ENCODE results near the gene MSI2. TPM values are rescaled to one million over a fixed set of nuclear protein-coding genes. Genes with fewer than 3 reads are reported as not detected.

MSI2 gene
- total and polyA plus RNA-seq, 9 of the 15 experiments (the other 6 are each of a cell fraction or from before 2014, with no cell fraction given) = 4.6 to 61.8 (median 42.4) TPM

DNA sequence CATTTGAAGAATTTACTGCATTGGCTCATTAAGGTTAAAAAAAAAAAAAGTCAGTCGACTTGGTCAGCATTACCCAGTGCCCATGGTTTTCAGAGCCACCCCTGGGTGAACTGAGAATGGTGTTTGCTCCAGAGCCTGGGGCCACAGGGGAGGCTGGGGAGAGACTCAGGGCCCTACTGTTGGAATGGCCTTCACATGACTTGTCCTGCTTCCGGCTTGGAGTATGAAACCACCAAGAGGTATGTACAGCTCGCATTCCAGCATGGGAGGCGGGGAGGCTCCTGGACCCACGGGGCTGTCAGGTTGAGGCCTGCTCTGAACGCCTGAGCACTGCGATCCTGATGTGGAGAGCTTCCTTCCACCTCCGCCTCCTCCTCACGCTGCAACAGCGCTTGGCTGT is 36.8 kb downstream of the MSI2 start:
- H3K9ac ChIP-seq (ENCODE audit: insufficient read depth in 1 of 2, low read depth in 2 of 2, low read length in 2 of 2) = no peak overlapping the region
- peaks cover 31% of the 10 kb centered on the region; the same call in 2 of the 3 replicates for H3K36me3 ChIP-seq (ENCODE audit: control insufficient read depth, insufficient read depth, low read length)
- no peak overlapping the region for H2AFZ ChIP-seq (ENCODE audit: low read depth, low read length)
- TF ChIP-seq SAP30 (IDR thresholded peaks at IDR 0.05; ENCODE audit: borderline replicate concordance, insufficient read depth, low read depth, low read length, poor library complexity, severe bottlenecking) = no peak
- TF ChIP-seq SMARCC2 (IDR thresholded peaks at IDR 0.05; ENCODE audit: low read depth) = no peak
- TF ChIP-seq ARNT (IDR thresholded peaks at IDR 0.05) = no peak
- no peak for TF ChIP-seq ZSCAN32 (CRISPR knock-in tag; IDR thresholded peaks at IDR 0.05)
- H3K4me1 ChIP-seq (replicated peaks in 1 of 2; ENCODE audit: control insufficient read depth in 2 of 2, insufficient read depth in 2 of 2, low read length in 2 of 2) = peaks cover 6 to 18% of the 10 kb centered on the region in 2 experiments; a peak in 4 of 5 replicates
- no peak overlapping the region for H3K4me2 ChIP-seq (ENCODE audit: insufficient read depth, low read length)
- intact Hi-C loops (cut with micrococcal nuclease) (no loop called here), in situ Hi-C loops (cut with MboI) (no loop called here)
- no TSS peak for BruUV-seq (replicated peaks)
- ChIA-PET POLR2A (interaction anchor here (0.6 kb wide), 2 partner anchors 10 to 18 kb away, joined by 3 to 4 read pairs; no protein-coding TSS in a partner anchor), CTCF (ENCODE audit: low intra/inter-chr PET ratio) (no interaction called here)
- H3K4me3 ChIP-seq = no peak overlapping the region
- ATAC-seq (no peak), FAIRE-seq (no peak), DNase-seq (ENCODE audit: extremely low read depth in 1 of 4, low spot score in 3 of 4) (no peak)
- peaks cover 23% of the 10 kb centered on the region for H3K79me2 ChIP-seq (ENCODE audit: control insufficient read depth, insufficient read depth, low read length)
- no peaks in the 10 kb centered on the region for H3K27me3 ChIP-seq (ENCODE audit: control insufficient read depth in 2 of 2, insufficient read depth in 2 of 2, low read length in 2 of 2)
- WGBS (ENCODE audit: insufficient coverage, low coverage, missing lambda C conversion rate) = 86% methylated on average over 10 of the region's 10 CpGs
- no peaks in the 10 kb centered on the region for H3K9me1 ChIP-seq (ENCODE audit: control insufficient read depth, insufficient read depth, low read length)
- H3K27ac ChIP-seq (ENCODE audit: extremely low read depth, low read depth, low read length) = no peak overlapping the region
- no peaks in the 10 kb centered on the region; the same call in none of the 2 replicates for H4K20me1 ChIP-seq (replicated peaks; ENCODE audit: control insufficient read depth, insufficient read depth, low read length)
- no peaks in the 10 kb centered on the region; the same call in 1 of the 2 replicates for H3K9me3 ChIP-seq (replicated peaks; ENCODE audit: control insufficient read depth, insufficient read depth, low read depth, low read length)

DNA sequence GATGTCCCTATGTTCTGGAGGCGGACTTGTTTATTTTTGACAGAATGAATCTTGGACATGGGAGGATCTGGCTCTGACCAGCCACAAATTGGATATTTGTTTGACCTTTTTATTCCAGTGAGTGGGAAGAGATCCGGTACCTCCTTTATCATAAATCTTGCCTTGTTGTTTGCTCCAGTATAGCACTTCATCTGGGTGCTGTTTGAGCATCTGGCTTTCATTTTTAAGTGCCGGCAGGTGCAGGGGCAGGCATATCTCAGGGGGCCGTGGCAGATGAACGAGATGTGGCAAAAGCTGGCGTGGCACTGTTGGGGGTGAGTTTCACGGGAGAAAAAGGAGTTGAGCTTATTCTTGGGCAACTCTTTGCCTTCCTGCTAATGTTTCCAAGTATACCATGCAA is 37.8 kb downstream of the MSI2 start:
- H3K4me2 ChIP-seq (ENCODE audit: insufficient read depth, low read length) = no peak overlapping the region
- DNase-seq (ENCODE audit: extremely low read depth in 1 of 4, low spot score in 3 of 4) (no peak), FAIRE-seq (no peak), ATAC-seq (no peak)
- no peaks in the 10 kb centered on the region for H3K27me3 ChIP-seq (ENCODE audit: control insufficient read depth in 2 of 2, insufficient read depth in 2 of 2, low read length in 2 of 2)
- no peak overlapping the region for H2AFZ ChIP-seq (ENCODE audit: low read depth, low read length)
- peaks cover 13% of the 10 kb centered on the region for H3K79me2 ChIP-seq (ENCODE audit: control insufficient read depth, insufficient read depth, low read length)
- no peaks in the 10 kb centered on the region; the same call in none of the 2 replicates for H4K20me1 ChIP-seq (replicated peaks; ENCODE audit: control insufficient read depth, insufficient read depth, low read length)
- 80% methylated on average over 7 of the region's 7 CpGs for WGBS (ENCODE audit: insufficient coverage, low coverage, missing lambda C conversion rate)
- H3K4me3 ChIP-seq = no peak overlapping the region
- H3K9me3 ChIP-seq (replicated peaks; ENCODE audit: control insufficient read depth, insufficient read depth, low read depth, low read length) = no peaks in the 10 kb centered on the region; the same call in 1 of the 2 replicates
- in situ Hi-C loops (cut with MboI) (no loop called here), intact Hi-C loops (cut with micrococcal nuclease) (no loop called here)
- H3K4me1 ChIP-seq (replicated peaks in 1 of 2; ENCODE audit: control insufficient read depth in 2 of 2, insufficient read depth in 2 of 2, low read length in 2 of 2) = peaks cover 0 to 9% of the 10 kb centered on the region in 2 experiments; a peak in 2 of 5 replicates
- POLR2A ChIA-PET = interaction anchor here (0.6 kb wide), 1 partner anchor 63 kb away, joined by 4 read pairs; no protein-coding TSS in a partner anchor
- no peaks in the 10 kb centered on the region for H3K9me1 ChIP-seq (ENCODE audit: control insufficient read depth, insufficient read depth, low read length)
- H3K27ac ChIP-seq (ENCODE audit: extremely low read depth, low read depth, low read length) = no peak overlapping the region
- H3K36me3 ChIP-seq (ENCODE audit: control insufficient read depth, insufficient read depth, low read length) = peaks cover 36% of the 10 kb centered on the region; the same call in 2 of the 3 replicates
- H3K9ac ChIP-seq (ENCODE audit: insufficient read depth in 1 of 2, low read depth in 2 of 2, low read length in 2 of 2) = no peak overlapping the region
- CTCF ChIA-PET (ENCODE audit: low intra/inter-chr PET ratio) = interaction anchor here (0.6 kb wide), 1 partner anchor 49 kb away, joined by 3 read pairs; no protein-coding TSS in a partner anchor
- no TSS peak for BruUV-seq (replicated peaks)
- TF ChIP-seq PHTF2 (CRISPR knock-in tag; IDR thresholded peaks at IDR 0.05) = no peak
- TF ChIP-seq CC2D1A (IDR thresholded peaks at IDR 0.05) = no peak
- TF ChIP-seq MED1 (CRISPR knock-in tag; IDR thresholded peaks at IDR 0.05; ENCODE audit: borderline replicate concordance) = no peak
- TF ChIP-seq, protein P1, sequence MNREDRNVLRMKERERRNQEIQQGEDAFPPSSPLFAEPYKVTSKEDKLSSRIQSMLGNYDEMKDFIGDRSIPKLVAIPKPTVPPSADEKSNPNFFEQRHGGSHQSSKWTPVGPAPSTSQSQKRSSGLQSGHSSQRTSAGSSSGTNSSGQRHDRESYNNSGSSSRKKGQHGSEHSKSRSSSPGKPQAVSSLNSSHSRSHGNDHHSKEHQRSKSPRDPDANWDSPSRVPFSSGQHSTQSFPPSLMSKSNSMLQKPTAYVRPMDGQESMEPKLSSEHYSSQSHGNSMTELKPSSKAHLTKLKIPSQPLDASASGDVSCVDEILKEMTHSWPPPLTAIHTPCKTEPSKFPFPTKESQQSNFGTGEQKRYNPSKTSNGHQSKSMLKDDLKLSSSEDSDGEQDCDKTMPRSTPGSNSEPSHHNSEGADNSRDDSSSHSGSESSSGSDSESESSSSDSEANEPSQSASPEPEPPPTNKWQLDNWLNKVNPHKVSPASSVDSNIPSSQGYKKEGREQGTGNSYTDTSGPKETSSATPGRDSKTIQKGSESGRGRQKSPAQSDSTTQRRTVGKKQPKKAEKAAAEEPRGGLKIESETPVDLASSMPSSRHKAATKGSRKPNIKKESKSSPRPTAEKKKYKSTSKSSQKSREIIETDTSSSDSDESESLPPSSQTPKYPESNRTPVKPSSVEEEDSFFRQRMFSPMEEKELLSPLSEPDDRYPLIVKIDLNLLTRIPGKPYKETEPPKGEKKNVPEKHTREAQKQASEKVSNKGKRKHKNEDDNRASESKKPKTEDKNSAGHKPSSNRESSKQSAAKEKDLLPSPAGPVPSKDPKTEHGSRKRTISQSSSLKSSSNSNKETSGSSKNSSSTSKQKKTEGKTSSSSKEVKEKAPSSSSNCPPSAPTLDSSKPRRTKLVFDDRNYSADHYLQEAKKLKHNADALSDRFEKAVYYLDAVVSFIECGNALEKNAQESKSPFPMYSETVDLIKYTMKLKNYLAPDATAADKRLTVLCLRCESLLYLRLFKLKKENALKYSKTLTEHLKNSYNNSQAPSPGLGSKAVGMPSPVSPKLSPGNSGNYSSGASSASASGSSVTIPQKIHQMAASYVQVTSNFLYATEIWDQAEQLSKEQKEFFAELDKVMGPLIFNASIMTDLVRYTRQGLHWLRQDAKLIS (CRISPR knock-in tag; IDR thresholded peaks at IDR 0.05) = no peak
- no peak for TF ChIP-seq ZNF445 (CRISPR knock-in tag; IDR thresholded peaks at IDR 0.05; ENCODE audit: low read depth)

Data from K562 (cell line).